Adrenal gland (tissue), 5 donors: ENCODE measurements around the gene CCL26.

Experiments used
- POLR2A ChIP-seq, 2 donors: fragments of 450-650 bp; IDR thresholded peaks; one replicate each; pipeline ENCODE4 v1.6.1; 2017; ENCODE audit warnings: antibody characterized with exemption in 2 of 2, mild to moderate bottlenecking in 2 of 2, moderate library complexity in 1 of 2
- TF ChIP-seq, protein P1 (sequence below), 6 experiments: fragments of 450-650 bp in 4 of 6; fragments of 200-600 bp in 2 of 6; sonication (generic) in 1 of 6; IDR thresholded peaks; 1 replicate in 5 of 6; 2 replicates in 1 of 6; pipeline versions ENCODE4 v1.5.1 to v1.8.0; 2016 to 2021; ENCODE audit warnings: antibody characterized with exemption in 6 of 6, mild to moderate bottlenecking in 2 of 6, moderate library complexity in 1 of 6
- donor health status: DM: no; HTN: no; CAD: no.

DNA sequence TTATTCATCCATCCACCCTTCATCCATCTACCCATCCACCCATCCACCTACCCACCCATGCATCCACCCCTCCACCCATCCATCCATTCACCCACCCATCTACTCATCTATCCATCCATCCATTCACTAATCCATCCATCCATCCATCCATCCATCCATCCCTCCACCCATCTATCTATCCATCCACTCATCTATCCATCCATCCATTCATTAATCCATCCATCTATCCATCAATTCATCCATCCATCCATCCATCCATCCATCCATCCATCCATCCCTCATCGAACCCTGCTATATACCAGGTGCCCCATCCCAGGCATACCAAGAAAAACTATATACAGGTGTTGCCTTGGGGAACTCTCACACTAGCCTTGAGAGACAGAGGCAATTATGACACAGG is 48.7 kb upstream of the CCL26 start:
- TF ChIP-seq, protein P1, sequence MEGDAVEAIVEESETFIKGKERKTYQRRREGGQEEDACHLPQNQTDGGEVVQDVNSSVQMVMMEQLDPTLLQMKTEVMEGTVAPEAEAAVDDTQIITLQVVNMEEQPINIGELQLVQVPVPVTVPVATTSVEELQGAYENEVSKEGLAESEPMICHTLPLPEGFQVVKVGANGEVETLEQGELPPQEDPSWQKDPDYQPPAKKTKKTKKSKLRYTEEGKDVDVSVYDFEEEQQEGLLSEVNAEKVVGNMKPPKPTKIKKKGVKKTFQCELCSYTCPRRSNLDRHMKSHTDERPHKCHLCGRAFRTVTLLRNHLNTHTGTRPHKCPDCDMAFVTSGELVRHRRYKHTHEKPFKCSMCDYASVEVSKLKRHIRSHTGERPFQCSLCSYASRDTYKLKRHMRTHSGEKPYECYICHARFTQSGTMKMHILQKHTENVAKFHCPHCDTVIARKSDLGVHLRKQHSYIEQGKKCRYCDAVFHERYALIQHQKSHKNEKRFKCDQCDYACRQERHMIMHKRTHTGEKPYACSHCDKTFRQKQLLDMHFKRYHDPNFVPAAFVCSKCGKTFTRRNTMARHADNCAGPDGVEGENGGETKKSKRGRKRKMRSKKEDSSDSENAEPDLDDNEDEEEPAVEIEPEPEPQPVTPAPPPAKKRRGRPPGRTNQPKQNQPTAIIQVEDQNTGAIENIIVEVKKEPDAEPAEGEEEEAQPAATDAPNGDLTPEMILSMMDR (IDR thresholded peaks at IDR 0.05): no peak
- no peak for TF ChIP-seq POLR2A (IDR thresholded peaks at IDR 0.05)
